ENCODE data around the gene NF2. TPM values are rescaled to one million over a fixed set of nuclear protein-coding genes. Genes with fewer than 3 reads are reported as not detected.

NF2 gene
- polyA plus RNA-seq, 2 of the 4 experiments (the other 2 are of a cell fraction), result 14.4 to 23.7 TPM

- H3K9me3 ChIP-seq, result no peaks in the 10 kb centered on the region
- 28% methylated on average over 9 of the region's 14 CpGs for WGBS (ENCODE audit: missing lambda C conversion rate)
- H3K4me3 ChIP-seq, result no peak overlapping the region
- no peak for FAIRE-seq
- TF ChIP-seq ESRRA (IDR thresholded peaks at IDR 0.05; ENCODE audit: borderline replicate concordance, low read length) (no peak), TFCP2L1 (CRISPR knock-in tag; IDR thresholded peaks at IDR 0.05) (no peak), HDAC2 (IDR thresholded peaks at IDR 0.05) (no peak), BCL3 (IDR thresholded peaks at IDR 0.05) (no peak), ZC3H11A (IDR thresholded peaks at IDR 0.05) (no peak), NPAS2 (CRISPR knock-in tag; IDR thresholded peaks at IDR 0.05; ENCODE audit: borderline replicate concordance) (no peak), EHMT2 (IDR thresholded peaks at IDR 0.05; ENCODE audit: low read depth) (no peak), CTCF (IDR thresholded peaks at IDR 0.05) (no peak), NR3C1 (IDR thresholded peaks at IDR 0.05) (no peak), CHD4 (IDR thresholded peaks at IDR 0.05; ENCODE audit: borderline replicate concordance) (no peak), FOSB (CRISPR knock-in tag; IDR thresholded peaks at IDR 0.05) (no peak), REST (IDR thresholded peaks at IDR 0.05) (no peak), ZNF302 (CRISPR knock-in tag; IDR thresholded peaks at IDR 0.05) (no peak), RFX5 (IDR thresholded peaks at IDR 0.05) (no peak), SMC3 (IDR thresholded peaks at IDR 0.05) (no peak), MAZ (IDR thresholded peaks at IDR 0.05; ENCODE audit: borderline replicate concordance, low read depth, low read length) (no peak), HOXB5 (CRISPR knock-in tag; IDR thresholded peaks at IDR 0.05) (no peak), ZSCAN20 (CRISPR knock-in tag; IDR thresholded peaks at IDR 0.05) (no peak), HOXB13 (CRISPR knock-in tag; IDR thresholded peaks at IDR 0.05; ENCODE audit: low read depth) (no peak), POLR2A (IDR thresholded peaks at IDR 0.05; ENCODE audit: low read length) (no peak)
- POLR2A ChIA-PET, result no interaction called here
- ATAC-seq, result peak; percentile 44 to 65
- DNase-seq (ENCODE audit: low read depth in 1 of 2, low spot score in 1 of 2), result peak in 1 of 2 experiments; percentile 43
- H3K27ac ChIP-seq, result peak overlapping the region in 1 of 2 experiments; percentile 78; a peak in 3 of 6 replicates
- CTCF ChIA-PET, result interaction anchor here (0.7 to 1.7 kb wide), 5 partner anchors 10 to 384 kb away, joined by 3 to 4 read pairs (median 4); no protein-coding TSS in a partner anchor
- peak overlapping the region; percentile 58 for H3K4me2 ChIP-seq
- peaks cover 39% of the 10 kb centered on the region for H3K4me1 ChIP-seq
Observed at GRCh38 chr22:29704528-29705285, 101.3 kb downstream of the NF2 start.

GRCh38 chr22:29705651-29706050, 102.2 kb downstream of the NF2 start:
- no peaks in the 10 kb centered on the region for H3K9me3 ChIP-seq
- peaks cover 38% of the 10 kb centered on the region for H3K4me1 ChIP-seq
- POLR2A ChIA-PET, result no interaction called here
- FAIRE-seq (no peak), ATAC-seq (no peak), DNase-seq (ENCODE audit: low read depth in 1 of 2, low spot score in 1 of 2) (no peak)
- H3K27ac ChIP-seq, result no peak overlapping the region
- CTCF ChIA-PET, result interaction anchor here (1.2 to 1.7 kb wide), 4 partner anchors 12 to 383 kb away, joined by 3 to 4 read pairs (median 4); no protein-coding TSS in a partner anchor
- WGBS (ENCODE audit: missing lambda C conversion rate), result 90% methylated on average over 2 of the region's 7 CpGs
- no peak overlapping the region for H3K4me2 ChIP-seq
- H3K4me3 ChIP-seq, result no peak overlapping the region
- TF ChIP-seq, protein P1, sequence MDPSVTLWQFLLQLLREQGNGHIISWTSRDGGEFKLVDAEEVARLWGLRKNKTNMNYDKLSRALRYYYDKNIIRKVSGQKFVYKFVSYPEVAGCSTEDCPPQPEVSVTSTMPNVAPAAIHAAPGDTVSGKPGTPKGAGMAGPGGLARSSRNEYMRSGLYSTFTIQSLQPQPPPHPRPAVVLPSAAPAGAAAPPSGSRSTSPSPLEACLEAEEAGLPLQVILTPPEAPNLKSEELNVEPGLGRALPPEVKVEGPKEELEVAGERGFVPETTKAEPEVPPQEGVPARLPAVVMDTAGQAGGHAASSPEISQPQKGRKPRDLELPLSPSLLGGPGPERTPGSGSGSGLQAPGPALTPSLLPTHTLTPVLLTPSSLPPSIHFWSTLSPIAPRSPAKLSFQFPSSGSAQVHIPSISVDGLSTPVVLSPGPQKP (IDR thresholded peaks at IDR 0.05; ENCODE audit: low read depth, low read length), result no peak
- TF ChIP-seq MYC (IDR thresholded peaks at IDR 0.05; ENCODE audit: borderline replicate concordance, low read length), result no peak
- TF ChIP-seq CTCF (IDR thresholded peaks at IDR 0.05), result no peak
- TF ChIP-seq FOSL2 (IDR thresholded peaks at IDR 0.05), result no peak
- TF ChIP-seq FOSL2 (CRISPR knock-in tag; IDR thresholded peaks at IDR 0.05), result no peak
- no peak for TF ChIP-seq ZFP36 (IDR thresholded peaks at IDR 0.05; ENCODE audit: borderline replicate concordance, partially characterized antibody)
- no peak for TF ChIP-seq RFX5 (IDR thresholded peaks at IDR 0.05)
- no peak for TF ChIP-seq BHLHE40 (IDR thresholded peaks at IDR 0.05; ENCODE audit: low read depth, low read length)
- TF ChIP-seq CHD2 (IDR thresholded peaks at IDR 0.05; ENCODE audit: low read length, partially characterized antibody), result no peak

Measured in A549 (cell line).